ENCODE results near the gene TRIM26. TPM values are rescaled to one million over a fixed set of nuclear protein-coding genes. Genes with fewer than 3 reads are reported as not detected.
A peak's percentile ranks its signal among the peaks of the same experiment; 100 is the strongest.

TRIM26 gene
- total and polyA plus RNA-seq, 2 of the 13 experiments (the other 11 are each of a cell fraction or from before 2014, with no cell fraction given), result 27.1 to 38.7 TPM

- TF ChIP-seq DPF2 (CRISPR knock-in tag; IDR thresholded peaks at IDR 0.05; ENCODE audit: borderline replicate concordance, low read depth), result no peak
- TF ChIP-seq JUNB (CRISPR knock-in tag; IDR thresholded peaks at IDR 0.05; ENCODE audit: borderline replicate concordance), result no peak; the same call in 1 of the 2 replicates
- peak; percentile 45; the same call in 1 of the 2 replicates for TF ChIP-seq SOX5 (CRISPR knock-in tag; IDR thresholded peaks at IDR 0.05; ENCODE audit: borderline replicate concordance)
- TF ChIP-seq ZMYM2 (CRISPR knock-in tag; IDR thresholded peaks at IDR 0.05), result no peak
- TF ChIP-seq XBP1 (CRISPR knock-in tag; IDR thresholded peaks at IDR 0.05), result no peak; the same call in 1 of the 2 replicates
- TF ChIP-seq ZNF704 (CRISPR knock-in tag; IDR thresholded peaks at IDR 0.05; ENCODE audit: borderline replicate concordance), result no peak; the same call in none of the 2 replicates
- TF ChIP-seq SMAD9 (CRISPR knock-in tag; IDR thresholded peaks at IDR 0.05), result no peak
- no peak for TF ChIP-seq ZNF652 (CRISPR knock-in tag; IDR thresholded peaks at IDR 0.05; ENCODE audit: borderline replicate concordance, low read depth)
- no peak for TF ChIP-seq STAG1 (CRISPR knock-in tag; IDR thresholded peaks at IDR 0.05)
- TF ChIP-seq SRF (IDR thresholded peaks at IDR 0.05; ENCODE audit: low read depth, low read length), result no peak
- no peak for TF ChIP-seq ZNF709 (CRISPR knock-in tag; IDR thresholded peaks at IDR 0.05)
- no peak; the same call in 1 of the 2 replicates for TF ChIP-seq ZNF879 (CRISPR knock-in tag; IDR thresholded peaks at IDR 0.05)
- TF ChIP-seq ZKSCAN5 (CRISPR knock-in tag; IDR thresholded peaks at IDR 0.05), result 0 out of 2 replicates have a peak, but pooled peaks have one; percentile 41
- TF ChIP-seq NFE2 (CRISPR knock-in tag; IDR thresholded peaks at IDR 0.05), result no peak
- TF ChIP-seq NR1H2 (CRISPR knock-in tag; IDR thresholded peaks at IDR 0.05; ENCODE audit: borderline replicate concordance, low read depth), result no peak
- no peak for TF ChIP-seq SYNCRIP (IDR thresholded peaks at IDR 0.05; ENCODE audit: insufficient read depth, low read depth, low read length)
- TF ChIP-seq, protein P1, sequence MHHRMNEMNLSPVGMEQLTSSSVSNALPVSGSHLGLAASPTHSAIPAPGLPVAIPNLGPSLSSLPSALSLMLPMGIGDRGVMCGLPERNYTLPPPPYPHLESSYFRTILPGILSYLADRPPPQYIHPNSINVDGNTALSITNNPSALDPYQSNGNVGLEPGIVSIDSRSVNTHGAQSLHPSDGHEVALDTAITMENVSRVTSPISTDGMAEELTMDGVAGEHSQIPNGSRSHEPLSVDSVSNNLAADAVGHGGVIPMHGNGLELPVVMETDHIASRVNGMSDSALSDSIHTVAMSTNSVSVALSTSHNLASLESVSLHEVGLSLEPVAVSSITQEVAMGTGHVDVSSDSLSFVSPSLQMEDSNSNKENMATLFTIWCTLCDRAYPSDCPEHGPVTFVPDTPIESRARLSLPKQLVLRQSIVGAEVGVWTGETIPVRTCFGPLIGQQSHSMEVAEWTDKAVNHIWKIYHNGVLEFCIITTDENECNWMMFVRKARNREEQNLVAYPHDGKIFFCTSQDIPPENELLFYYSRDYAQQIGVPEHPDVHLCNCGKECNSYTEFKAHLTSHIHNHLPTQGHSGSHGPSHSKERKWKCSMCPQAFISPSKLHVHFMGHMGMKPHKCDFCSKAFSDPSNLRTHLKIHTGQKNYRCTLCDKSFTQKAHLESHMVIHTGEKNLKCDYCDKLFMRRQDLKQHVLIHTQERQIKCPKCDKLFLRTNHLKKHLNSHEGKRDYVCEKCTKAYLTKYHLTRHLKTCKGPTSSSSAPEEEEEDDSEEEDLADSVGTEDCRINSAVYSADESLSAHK (CRISPR knock-in tag; IDR thresholded peaks at IDR 0.05; ENCODE audit: borderline replicate concordance), result no peak
- no peak for TF ChIP-seq ZUFSP (CRISPR knock-in tag; IDR thresholded peaks at IDR 0.05; ENCODE audit: borderline replicate concordance)
- TF ChIP-seq, protein P2, sequence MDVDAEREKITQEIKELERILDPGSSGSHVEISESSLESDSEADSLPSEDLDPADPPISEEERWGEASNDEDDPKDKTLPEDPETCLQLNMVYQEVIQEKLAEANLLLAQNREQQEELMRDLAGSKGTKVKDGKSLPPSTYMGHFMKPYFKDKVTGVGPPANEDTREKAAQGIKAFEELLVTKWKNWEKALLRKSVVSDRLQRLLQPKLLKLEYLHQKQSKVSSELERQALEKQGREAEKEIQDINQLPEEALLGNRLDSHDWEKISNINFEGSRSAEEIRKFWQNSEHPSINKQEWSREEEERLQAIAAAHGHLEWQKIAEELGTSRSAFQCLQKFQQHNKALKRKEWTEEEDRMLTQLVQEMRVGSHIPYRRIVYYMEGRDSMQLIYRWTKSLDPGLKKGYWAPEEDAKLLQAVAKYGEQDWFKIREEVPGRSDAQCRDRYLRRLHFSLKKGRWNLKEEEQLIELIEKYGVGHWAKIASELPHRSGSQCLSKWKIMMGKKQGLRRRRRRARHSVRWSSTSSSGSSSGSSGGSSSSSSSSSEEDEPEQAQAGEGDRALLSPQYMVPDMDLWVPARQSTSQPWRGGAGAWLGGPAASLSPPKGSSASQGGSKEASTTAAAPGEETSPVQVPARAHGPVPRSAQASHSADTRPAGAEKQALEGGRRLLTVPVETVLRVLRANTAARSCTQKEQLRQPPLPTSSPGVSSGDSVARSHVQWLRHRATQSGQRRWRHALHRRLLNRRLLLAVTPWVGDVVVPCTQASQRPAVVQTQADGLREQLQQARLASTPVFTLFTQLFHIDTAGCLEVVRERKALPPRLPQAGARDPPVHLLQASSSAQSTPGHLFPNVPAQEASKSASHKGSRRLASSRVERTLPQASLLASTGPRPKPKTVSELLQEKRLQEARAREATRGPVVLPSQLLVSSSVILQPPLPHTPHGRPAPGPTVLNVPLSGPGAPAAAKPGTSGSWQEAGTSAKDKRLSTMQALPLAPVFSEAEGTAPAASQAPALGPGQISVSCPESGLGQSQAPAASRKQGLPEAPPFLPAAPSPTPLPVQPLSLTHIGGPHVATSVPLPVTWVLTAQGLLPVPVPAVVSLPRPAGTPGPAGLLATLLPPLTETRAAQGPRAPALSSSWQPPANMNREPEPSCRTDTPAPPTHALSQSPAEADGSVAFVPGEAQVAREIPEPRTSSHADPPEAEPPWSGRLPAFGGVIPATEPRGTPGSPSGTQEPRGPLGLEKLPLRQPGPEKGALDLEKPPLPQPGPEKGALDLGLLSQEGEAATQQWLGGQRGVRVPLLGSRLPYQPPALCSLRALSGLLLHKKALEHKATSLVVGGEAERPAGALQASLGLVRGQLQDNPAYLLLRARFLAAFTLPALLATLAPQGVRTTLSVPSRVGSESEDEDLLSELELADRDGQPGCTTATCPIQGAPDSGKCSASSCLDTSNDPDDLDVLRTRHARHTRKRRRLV (CRISPR knock-in tag; IDR thresholded peaks at IDR 0.05), result no peak; the same call in 1 of the 2 replicates
These were observed at the start of gene TRIM26 (continued) for GRCh38 chr6:30212865-30213666.
